ENCODE data around the gene MAML2.
A peak's percentile ranks its signal among the peaks of the same experiment; 100 is the strongest.
"Not testable (repeated sequence)": the region's sequence is repeated elsewhere in the genome, so short reads cannot be mapped to it uniquely, and the experiment has no call there.

Gene MAML2

DNA sequence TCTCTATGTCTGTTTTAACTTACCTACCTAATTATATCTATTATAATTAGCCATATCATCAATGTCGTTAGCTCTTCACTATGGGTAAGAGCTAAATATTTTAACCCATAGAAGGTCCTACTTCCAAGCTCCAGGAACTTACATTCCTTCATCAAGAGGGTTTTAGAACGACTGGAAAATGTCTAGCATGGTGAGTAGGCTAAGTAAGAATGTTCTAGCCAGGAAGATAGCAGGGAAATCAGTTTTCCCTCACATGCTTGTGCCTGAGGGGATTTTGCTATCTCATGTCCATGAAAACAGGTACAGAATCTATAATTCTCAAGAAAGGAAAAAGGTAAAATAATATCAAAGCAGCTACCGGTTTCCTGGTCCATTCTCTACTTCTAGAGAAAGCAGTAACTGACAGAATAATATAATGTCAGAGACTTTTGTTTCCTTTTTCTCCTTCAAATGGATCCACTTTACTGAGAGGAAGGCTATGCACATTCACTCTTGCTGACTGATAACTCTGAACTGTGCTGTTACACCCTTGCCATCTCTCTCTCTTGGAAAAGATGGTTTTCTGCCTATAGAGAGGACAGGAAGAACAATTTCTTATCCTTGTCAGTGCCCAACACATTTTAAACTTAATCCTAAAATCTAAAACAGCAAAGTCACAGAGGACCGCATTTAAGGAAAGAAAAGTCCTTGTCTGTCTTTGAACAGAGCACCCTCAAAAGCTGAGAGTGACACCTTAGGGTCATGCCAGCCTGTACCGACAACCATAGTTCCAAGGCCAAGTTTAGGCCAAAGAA is 67.0 kb downstream of the MAML2 start:
- Histone ChIP-seq H3K9ac (ENCODE audit: low read depth in 1 of 2, low read length in 2 of 2) (peak overlapping the region in 1 of 2 donors; percentile 1), H3K27ac (ENCODE audit: low read depth in 2 of 2, low read length in 2 of 2) (peak overlapping the region in 1 of 2 donors; percentile 5), H3K4me1 (ENCODE audit: control insufficient read depth in 2 of 2, insufficient read depth in 2 of 2, low read length in 2 of 2) (peaks cover 15 to 42% of the 10 kb centered on the region in 2 donors), H3K27me3 (ENCODE audit: control insufficient read depth in 2 of 2, insufficient read depth in 2 of 2, low read length in 2 of 2) (no peaks in the 10 kb centered on the region), H3K36me3 (ENCODE audit: control insufficient read depth in 2 of 2, insufficient read depth in 2 of 2, low read length in 2 of 2) (peaks cover 0 to 3% of the 10 kb centered on the region in 2 donors), H3K9me3 (ENCODE audit: control insufficient read depth in 2 of 2, low read length in 2 of 2) (no peaks in the 10 kb centered on the region), H3K4me3 (ENCODE audit: low read length in 2 of 2) (no peak overlapping the region)

DNA sequence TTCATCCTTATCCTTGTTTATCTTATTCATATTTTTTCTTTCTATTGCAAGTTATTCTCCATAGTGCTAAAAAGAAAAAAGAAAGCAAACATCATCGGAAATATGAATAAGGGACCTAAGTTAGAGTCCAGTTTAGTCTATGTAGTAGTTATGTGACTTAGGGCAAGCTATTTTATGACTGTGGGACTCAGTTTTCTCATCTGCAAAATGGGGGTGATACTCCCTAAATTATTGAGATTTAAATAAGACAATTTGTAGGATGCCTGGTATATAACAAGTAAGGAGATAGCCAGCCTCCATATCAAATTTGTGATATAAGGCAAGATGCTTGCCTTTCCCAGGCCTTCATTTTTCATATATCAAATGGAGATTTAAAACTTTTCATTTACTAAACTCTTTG is 69.5 kb downstream of the MAML2 start:
- peaks cover 0 to 3% of the 10 kb centered on the region in 2 donors for H3K36me3 ChIP-seq (ENCODE audit: control insufficient read depth in 2 of 2, insufficient read depth in 2 of 2, low read length in 2 of 2)
- H3K4me3 ChIP-seq (ENCODE audit: low read length in 2 of 2) = no peak overlapping the region
- peaks cover 6 to 20% of the 10 kb centered on the region in 2 donors for H3K4me1 ChIP-seq (ENCODE audit: control insufficient read depth in 2 of 2, insufficient read depth in 2 of 2, low read length in 2 of 2)
- no peak overlapping the region for H3K27ac ChIP-seq (ENCODE audit: low read depth in 2 of 2, low read length in 2 of 2)
- H3K27me3 ChIP-seq (ENCODE audit: control insufficient read depth in 2 of 2, insufficient read depth in 2 of 2, low read length in 2 of 2) = no peaks in the 10 kb centered on the region
- H3K9ac ChIP-seq (ENCODE audit: low read depth in 1 of 2, low read length in 2 of 2) = no peak overlapping the region
- H3K9me3 ChIP-seq (ENCODE audit: control insufficient read depth in 2 of 2, low read length in 2 of 2) = no peaks in the 10 kb centered on the region

DNA sequence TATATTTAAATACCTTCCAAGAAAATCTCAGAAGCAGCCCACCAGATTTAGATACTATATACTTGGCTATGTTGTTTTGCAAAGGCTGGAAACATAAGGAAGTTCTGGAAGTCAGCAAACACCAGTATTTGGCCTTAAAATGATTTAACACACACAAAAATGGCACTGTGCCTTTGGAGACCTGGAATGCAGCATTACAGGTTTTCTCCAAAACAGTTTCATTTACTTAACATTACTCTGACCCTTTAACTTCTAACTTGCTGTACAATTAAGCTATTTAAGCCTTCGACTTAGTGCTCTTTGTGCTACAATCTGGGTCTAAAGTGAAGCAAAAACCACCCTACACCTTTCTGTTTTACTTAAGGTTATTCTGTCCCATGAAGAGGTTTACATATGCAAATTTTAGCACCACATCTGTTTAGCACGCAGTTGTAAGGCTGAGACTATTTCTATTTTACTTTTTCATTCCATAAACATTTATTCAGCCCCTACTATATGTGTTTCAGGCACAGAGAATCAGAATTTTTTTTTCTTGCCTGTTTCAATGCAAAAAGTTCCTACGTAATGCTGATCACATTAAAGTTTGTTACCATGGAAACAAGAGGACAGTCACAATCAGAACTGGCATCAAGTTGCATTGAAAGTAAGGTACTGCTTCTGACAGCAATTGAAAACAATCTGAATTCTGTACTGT is 70.3 kb downstream of the MAML2 start:
- H3K36me3 ChIP-seq (ENCODE audit: control insufficient read depth in 2 of 2, insufficient read depth in 2 of 2, low read length in 2 of 2) = peaks cover 0 to 3% of the 10 kb centered on the region in 2 donors
- no peak overlapping the region for H3K9ac ChIP-seq (ENCODE audit: low read depth in 1 of 2, low read length in 2 of 2)
- H3K4me1 ChIP-seq (ENCODE audit: control insufficient read depth in 2 of 2, insufficient read depth in 2 of 2, low read length in 2 of 2) = peaks cover 6 to 11% of the 10 kb centered on the region in 2 donors
- H3K27me3 ChIP-seq (ENCODE audit: control insufficient read depth in 2 of 2, insufficient read depth in 2 of 2, low read length in 2 of 2) = no peaks in the 10 kb centered on the region
- H3K27ac ChIP-seq (ENCODE audit: low read depth in 2 of 2, low read length in 2 of 2) = no peak overlapping the region
- H3K9me3 ChIP-seq (ENCODE audit: control insufficient read depth in 2 of 2, low read length in 2 of 2) = no peaks in the 10 kb centered on the region
- no peak overlapping the region for H3K4me3 ChIP-seq (ENCODE audit: low read length in 2 of 2)

DNA sequence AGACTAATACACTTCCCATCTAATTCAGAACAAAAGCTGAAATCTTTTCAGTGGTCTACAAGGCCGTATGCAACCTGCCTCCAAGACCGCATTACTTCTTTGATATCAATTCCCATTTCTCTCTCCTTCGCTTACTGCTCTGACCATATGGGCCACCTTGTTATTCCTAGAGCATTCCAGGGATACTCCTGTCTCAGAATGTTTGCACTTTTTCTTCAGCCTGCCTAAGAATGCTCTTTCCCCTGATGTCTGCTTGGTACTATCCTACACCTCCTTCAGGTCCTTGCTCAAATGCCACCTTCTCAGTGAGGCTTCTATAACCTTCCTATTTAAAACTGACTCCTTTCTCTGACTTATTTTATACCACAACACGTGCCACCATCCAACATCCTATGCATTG is 71.2 kb downstream of the MAML2 start:
- Histone ChIP-seq H3K36me3 (ENCODE audit: control insufficient read depth in 2 of 2, insufficient read depth in 2 of 2, low read length in 2 of 2) (peaks cover 0 to 3% of the 10 kb centered on the region in 2 donors), H3K9me3 (ENCODE audit: control insufficient read depth in 2 of 2, low read length in 2 of 2) (no peaks in the 10 kb centered on the region), H3K27me3 (ENCODE audit: control insufficient read depth in 2 of 2, insufficient read depth in 2 of 2, low read length in 2 of 2) (no peaks in the 10 kb centered on the region), H3K4me3 (ENCODE audit: low read length in 2 of 2) (no peak overlapping the region), H3K9ac (ENCODE audit: low read depth in 1 of 2, low read length in 2 of 2) (no peak overlapping the region), H3K4me1 (ENCODE audit: control insufficient read depth in 2 of 2, insufficient read depth in 2 of 2, low read length in 2 of 2) (peaks cover 6% of the 10 kb centered on the region in 2 donors), H3K27ac (ENCODE audit: low read depth in 2 of 2, low read length in 2 of 2) (no peak overlapping the region)

DNA sequence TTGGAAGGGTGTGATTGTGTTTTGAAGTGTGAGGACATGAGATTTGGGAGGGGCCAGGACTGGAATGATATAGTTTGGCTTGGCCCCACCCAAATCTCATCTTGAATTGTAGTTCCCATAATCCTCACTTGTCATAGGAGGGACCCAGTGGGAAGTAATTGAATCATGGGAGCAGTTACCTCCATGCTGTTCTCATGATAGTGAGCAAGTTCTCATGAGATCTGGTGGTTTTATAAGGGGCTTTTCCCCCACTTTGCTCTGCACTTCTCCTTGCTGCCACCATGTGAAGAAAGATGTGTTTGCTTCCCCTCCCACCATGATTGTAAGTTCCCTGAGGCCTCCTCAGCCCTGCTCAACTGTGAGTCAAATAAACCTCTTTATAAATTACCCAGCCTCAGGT is 71.6 kb downstream of the MAML2 start:
- H3K27ac ChIP-seq (ENCODE audit: low read depth in 2 of 2, low read length in 2 of 2); H3K9ac ChIP-seq (ENCODE audit: low read depth in 1 of 2, low read length in 2 of 2); H3K4me3 ChIP-seq (ENCODE audit: low read length in 2 of 2): not testable (repeated sequence)

DNA sequence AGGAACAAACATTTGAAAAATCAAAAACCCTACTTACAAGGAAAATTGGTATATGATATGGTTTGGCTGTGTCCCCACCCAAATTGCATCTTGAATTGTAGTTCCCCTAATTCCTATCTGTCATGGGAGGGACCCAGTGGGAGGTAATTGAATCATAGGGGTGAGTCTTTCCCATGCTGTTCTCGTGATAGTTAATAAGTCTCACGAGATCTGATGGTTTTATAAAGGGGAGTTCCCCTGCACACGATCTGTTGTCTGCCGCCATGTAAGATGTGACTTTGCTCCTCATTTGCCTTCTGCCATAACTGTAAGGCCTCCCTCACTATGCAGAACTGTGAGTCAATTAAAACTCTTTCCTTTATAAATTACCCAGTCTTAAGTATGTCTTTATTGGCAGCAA is 74.5 kb downstream of the MAML2 start:
- H3K9me3 ChIP-seq (ENCODE audit: control insufficient read depth in 2 of 2, low read length in 2 of 2); H3K27me3 ChIP-seq (ENCODE audit: control insufficient read depth in 2 of 2, insufficient read depth in 2 of 2, low read length in 2 of 2); H3K27ac ChIP-seq (ENCODE audit: low read depth in 2 of 2, low read length in 2 of 2); H3K4me1 ChIP-seq (ENCODE audit: control insufficient read depth in 2 of 2, insufficient read depth in 2 of 2, low read length in 2 of 2); H3K4me3 ChIP-seq (ENCODE audit: low read length in 2 of 2); H3K36me3 ChIP-seq (ENCODE audit: control insufficient read depth in 2 of 2, insufficient read depth in 2 of 2, low read length in 2 of 2); H3K9ac ChIP-seq (ENCODE audit: low read depth in 1 of 2, low read length in 2 of 2): not testable (repeated sequence)

More for the DNA sequence above, 71.6 kb downstream of the MAML2 start:
- not testable (repeated sequence) for H3K9me3 ChIP-seq (ENCODE audit: control insufficient read depth in 2 of 2, low read length in 2 of 2); H3K36me3 ChIP-seq (ENCODE audit: control insufficient read depth in 2 of 2, insufficient read depth in 2 of 2, low read length in 2 of 2); H3K27me3 ChIP-seq (ENCODE audit: control insufficient read depth in 2 of 2, insufficient read depth in 2 of 2, low read length in 2 of 2); H3K4me1 ChIP-seq (ENCODE audit: control insufficient read depth in 2 of 2, insufficient read depth in 2 of 2, low read length in 2 of 2)

DNA sequence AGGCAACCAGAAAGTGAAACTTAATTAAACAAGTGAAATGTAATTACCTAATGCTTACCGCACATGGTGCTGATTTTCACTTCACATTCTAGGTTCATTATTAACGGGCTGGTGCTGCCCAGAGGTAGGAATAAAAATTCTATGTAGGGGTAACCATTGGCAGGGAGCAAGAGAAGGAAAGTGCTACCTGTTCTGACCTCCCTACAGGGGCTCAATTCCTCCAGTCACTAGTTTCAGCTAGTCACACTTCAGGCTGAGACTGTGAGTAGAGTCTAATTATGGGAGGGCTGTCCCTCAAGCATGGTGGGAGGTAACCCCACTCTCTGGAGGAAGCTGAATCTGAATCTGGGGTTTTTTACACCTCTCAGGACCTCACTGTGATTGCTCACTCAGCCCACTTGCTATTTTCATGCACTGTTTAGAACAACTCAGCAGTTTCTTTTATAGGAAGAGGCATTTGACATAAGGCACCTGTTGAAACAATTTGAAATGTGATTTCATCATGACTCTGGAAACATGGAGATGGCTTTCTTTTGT is 75.4 kb downstream of the MAML2 start:
- peak overlapping the region in 1 of 2 donors; percentile 19 for H3K9ac ChIP-seq (ENCODE audit: low read depth in 1 of 2, low read length in 2 of 2)
- peak overlapping the region in 1 of 2 donors; percentile 13 for H3K27ac ChIP-seq (ENCODE audit: low read depth in 2 of 2, low read length in 2 of 2)
- H3K9me3 ChIP-seq (ENCODE audit: control insufficient read depth in 2 of 2, low read length in 2 of 2) = no peaks in the 10 kb centered on the region
- H3K4me1 ChIP-seq (ENCODE audit: control insufficient read depth in 2 of 2, insufficient read depth in 2 of 2, low read length in 2 of 2) = no peaks in the 10 kb centered on the region
- no peaks in the 10 kb centered on the region for H3K27me3 ChIP-seq (ENCODE audit: control insufficient read depth in 2 of 2, insufficient read depth in 2 of 2, low read length in 2 of 2)
- H3K36me3 ChIP-seq (ENCODE audit: control insufficient read depth in 2 of 2, insufficient read depth in 2 of 2, low read length in 2 of 2) = peaks cover 0 to 3% of the 10 kb centered on the region in 2 donors
- peak overlapping the region in 1 of 2 donors; percentile 43 for H3K4me3 ChIP-seq (ENCODE audit: low read length in 2 of 2)

DNA sequence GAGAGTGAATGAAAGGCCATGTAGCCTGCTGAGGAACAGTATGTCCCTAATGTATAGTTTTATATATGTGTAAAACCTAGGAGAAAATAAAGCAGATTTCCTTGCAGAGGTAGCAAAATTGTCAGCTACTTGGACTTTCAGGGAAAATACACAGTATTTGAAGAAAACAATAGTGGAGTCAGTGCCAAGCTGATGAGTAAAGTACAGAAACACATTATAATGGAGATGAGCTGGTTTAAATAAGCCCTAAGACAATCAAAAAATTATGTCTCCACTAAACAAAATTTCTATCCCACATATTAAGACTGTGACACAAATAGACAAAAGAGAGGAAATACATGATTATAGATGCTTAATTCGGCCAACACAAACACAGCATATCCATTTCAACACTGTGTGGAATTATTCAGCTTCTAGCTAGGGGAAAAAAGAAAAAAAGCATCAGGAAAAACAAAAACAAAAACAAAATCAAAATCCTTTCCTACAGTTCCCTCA is 75.9 kb downstream of the MAML2 start:
- Histone ChIP-seq H3K4me3 (ENCODE audit: low read length in 2 of 2) (no peak overlapping the region), H3K4me1 (ENCODE audit: control insufficient read depth in 2 of 2, insufficient read depth in 2 of 2, low read length in 2 of 2) (no peaks in the 10 kb centered on the region), H3K27me3 (ENCODE audit: control insufficient read depth in 2 of 2, insufficient read depth in 2 of 2, low read length in 2 of 2) (no peaks in the 10 kb centered on the region), H3K9ac (ENCODE audit: low read depth in 1 of 2, low read length in 2 of 2) (peak overlapping the region in 1 of 2 donors; percentile 19), H3K27ac (ENCODE audit: low read depth in 2 of 2, low read length in 2 of 2) (no peak overlapping the region), H3K36me3 (ENCODE audit: control insufficient read depth in 2 of 2, insufficient read depth in 2 of 2, low read length in 2 of 2) (peaks cover 0 to 3% of the 10 kb centered on the region in 2 donors), H3K9me3 (ENCODE audit: control insufficient read depth in 2 of 2, low read length in 2 of 2) (no peaks in the 10 kb centered on the region)

DNA sequence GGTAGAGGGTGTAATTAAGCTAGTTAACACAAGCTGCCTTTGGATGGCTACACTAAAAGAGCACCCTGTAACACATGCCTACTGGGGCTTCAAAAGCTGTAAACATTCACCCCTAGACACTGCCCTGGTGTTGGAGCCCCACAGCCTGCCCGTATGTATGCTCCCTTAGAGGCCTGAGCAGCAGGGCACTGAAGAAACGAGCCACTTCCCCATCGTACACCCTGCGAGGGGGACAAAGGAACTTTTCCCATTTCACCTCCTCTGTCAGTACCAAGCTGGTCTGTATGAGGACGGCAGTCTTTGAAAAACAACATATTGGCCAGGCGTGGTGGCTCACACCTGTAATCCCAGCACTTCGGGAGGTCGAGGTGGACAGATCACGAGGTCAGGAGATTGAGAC is 77.0 kb downstream of the MAML2 start:
- H3K36me3 ChIP-seq (ENCODE audit: control insufficient read depth in 2 of 2, insufficient read depth in 2 of 2, low read length in 2 of 2) = no peaks in the 10 kb centered on the region
- no peak overlapping the region for H3K27ac ChIP-seq (ENCODE audit: low read depth in 2 of 2, low read length in 2 of 2)
- H3K9ac ChIP-seq (ENCODE audit: low read depth in 1 of 2, low read length in 2 of 2) = no peak overlapping the region
- H3K9me3 ChIP-seq (ENCODE audit: control insufficient read depth in 2 of 2, low read length in 2 of 2) = no peaks in the 10 kb centered on the region
- H3K4me3 ChIP-seq (ENCODE audit: low read length in 2 of 2) = no peak overlapping the region
- no peaks in the 10 kb centered on the region for H3K4me1 ChIP-seq (ENCODE audit: control insufficient read depth in 2 of 2, insufficient read depth in 2 of 2, low read length in 2 of 2)
- H3K27me3 ChIP-seq (ENCODE audit: control insufficient read depth in 2 of 2, insufficient read depth in 2 of 2, low read length in 2 of 2) = no peaks in the 10 kb centered on the region

DNA sequence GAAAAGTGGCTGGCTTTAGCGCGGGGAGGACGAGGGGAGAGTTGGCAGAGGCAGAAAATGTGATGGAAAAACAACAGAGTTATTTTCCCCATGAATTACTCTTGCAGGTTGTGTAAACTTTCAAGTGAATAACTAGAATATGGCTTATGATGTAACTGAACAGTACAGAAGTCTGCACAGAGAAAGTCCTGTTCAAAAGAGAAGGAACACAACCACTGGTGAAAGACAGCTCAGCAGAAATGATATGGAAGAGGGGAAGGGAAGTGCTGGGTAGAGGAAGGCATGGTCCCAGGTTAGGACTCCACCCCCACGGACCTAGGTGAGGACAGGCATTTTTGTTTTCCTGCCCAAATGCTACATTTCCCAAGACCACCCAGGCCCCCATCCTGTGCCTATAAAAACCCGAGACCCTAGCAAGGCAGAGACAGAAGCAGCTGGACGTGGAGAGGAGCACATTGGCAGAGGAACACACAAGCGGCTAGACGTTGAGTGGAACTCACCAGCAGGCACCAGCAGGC is 77.7 kb downstream of the MAML2 start:
- Histone ChIP-seq H3K4me1 (ENCODE audit: control insufficient read depth in 2 of 2, insufficient read depth in 2 of 2, low read length in 2 of 2) (peaks cover 0 to 3% of the 10 kb centered on the region in 2 donors), H3K27ac (ENCODE audit: low read depth in 2 of 2, low read length in 2 of 2) (no peak overlapping the region), H3K9me3 (ENCODE audit: control insufficient read depth in 2 of 2, low read length in 2 of 2) (no peaks in the 10 kb centered on the region), H3K9ac (ENCODE audit: low read depth in 1 of 2, low read length in 2 of 2) (no peak overlapping the region), H3K4me3 (ENCODE audit: low read length in 2 of 2) (no peak overlapping the region), H3K27me3 (ENCODE audit: control insufficient read depth in 2 of 2, insufficient read depth in 2 of 2, low read length in 2 of 2) (no peaks in the 10 kb centered on the region), H3K36me3 (ENCODE audit: control insufficient read depth in 2 of 2, insufficient read depth in 2 of 2, low read length in 2 of 2) (no peaks in the 10 kb centered on the region)
